Esophagus squamous epithelium (tissue), 5 donors: ENCODE data around the gene AKAP5. TPM values are rescaled to one million over a fixed set of nuclear protein-coding genes. Genes with fewer than 3 reads are reported as not detected.

Experiments used
- DNase-seq: peaks from one replicate; lab custom pipeline; 2025; lab: John Stamatoyannopoulos, UW
- H3K27ac ChIP-seq, 4 donors: fragments of 200-600 bp; sonication (generic); one replicate each; pipeline ENCODE4 v1.5.1; 2016 to 2019; ENCODE audit warnings: mild to moderate bottlenecking in 1 of 4
- H3K27me3 ChIP-seq, 4 donors: fragments of 200-600 bp; sonication (generic); 1 replicate in 3 of 4; 2 replicates in 1 of 4; pipeline versions ENCODE4 v1.5.1 to v1.6.0; 2017 to 2021; ENCODE audit warnings: antibody characterized with exemption in 1 of 4
- H3K36me3 ChIP-seq, 3 donors: fragments of 200-600 bp; sonication (generic); one replicate each; pipeline ENCODE4 v1.5.1; 2016 to 2019
- H3K4me1 ChIP-seq, 3 donors: fragments of 200-600 bp; sonication (generic); one replicate each; pipeline ENCODE4 v1.5.1; 2017 to 2019
- H3K4me3 ChIP-seq, 4 donors: fragments of 200-600 bp; sonication (generic); 1 replicate in 3 of 4; 2 replicates in 1 of 4; pipeline ENCODE4 v1.5.1; 2016 to 2019; ENCODE audit warnings: mild to moderate bottlenecking in 2 of 4, moderate library complexity in 1 of 4
- H3K9me3 ChIP-seq, 3 donors: fragments of 200-600 bp; sonication (generic); one replicate each; pipeline ENCODE4 v1.5.1; 2016 to 2019
- CTCF ChIP-seq, 6 experiments: fragments of 450-650 bp in 4 of 6; fragments of 200-600 bp in 2 of 6; sonication (generic) in 2 of 6; IDR thresholded peaks; one replicate each; pipeline ENCODE4 v1.5.1; 2016 to 2019; ENCODE audit warnings: antibody characterized with exemption in 6 of 6, mild to moderate bottlenecking in 4 of 6, moderate library complexity in 4 of 6
- POLR2A ChIP-seq, 4 donors: fragments of 450-650 bp; IDR thresholded peaks; one replicate each; pipeline ENCODE4 v1.6.1; 2017; ENCODE audit warnings: antibody characterized with exemption in 4 of 4, mild to moderate bottlenecking in 4 of 4, moderate library complexity in 3 of 4
- WGBS, 2 donors: methylation state at CpG; one replicate each; pipeline ENCODE4 v1.1.5; 2018; 5-methylcytosine and 5-hydroxymethylcytosine counted together
- intact Hi-C: fragments of 100-400 bp; cut with DNase I; formaldehyde crosslinking; loops from one replicate; pipeline ENCODE4 v1.15.0; 2022
- total RNA-seq, 4 donors: library from RNA; depleted of rRNA; stranded (reverse); fragments of >200 nt; gene quantifications; one replicate each; pipeline ENCODE4 v1.1.0, GENCODE V29; 2016
- donor health status: DM: yes; HTN: yes; CAD: no.

Gene AKAP5
- total RNA-seq, 4 donors from 2014 or later, result 0.04 to 0.38 TPM; not detected in 2

GRCh38 chr14:64450255-64450654 lies 15.0 kb upstream of the AKAP5 start:
- intact Hi-C loops, result no loop called here
- Histone ChIP-seq H3K36me3 (peaks cover 0 to 85% (median 16%) of the 10 kb centered on the region in 3 donors), H3K9me3 (no peaks in the 10 kb centered on the region), H3K27me3 (no peaks in the 10 kb centered on the region), H3K27ac (no peak overlapping the region), H3K4me1 (peaks cover 0 to 6% (median 0%) of the 10 kb centered on the region in 3 donors), H3K4me3 (no peak overlapping the region)
- TF ChIP-seq POLR2A (IDR thresholded peaks at IDR 0.05) (no peak), CTCF (IDR thresholded peaks at IDR 0.05) (no peak)
- 63 to 87% methylated on average over 2 of the region's 2 CpGs for WGBS, 2 donors
- no peak for DNase-seq

DNA sequence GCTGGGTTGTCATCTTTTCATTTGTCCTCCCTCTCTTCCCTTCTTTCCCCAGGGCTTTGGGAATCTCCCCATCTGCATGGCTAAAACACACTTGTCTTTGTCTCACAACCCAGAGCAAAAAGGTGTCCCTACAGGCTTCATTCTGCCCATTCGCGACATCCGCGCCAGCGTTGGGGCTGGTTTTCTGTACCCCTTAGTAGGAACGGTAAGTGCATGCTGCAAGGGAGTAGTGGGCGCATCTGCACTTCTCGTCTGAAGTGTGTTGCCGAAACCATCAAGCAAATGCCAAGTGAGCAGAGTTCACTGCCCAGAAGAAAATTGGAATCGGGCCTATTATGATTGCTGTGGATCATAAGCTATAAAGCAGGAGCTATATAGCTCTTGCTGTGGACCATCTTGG lies 10.6 kb upstream of the AKAP5 start:
- H3K9me3 ChIP-seq, result no peaks in the 10 kb centered on the region
- H3K27ac ChIP-seq, result no peak overlapping the region
- DNase-seq, result no peak
- no peaks in the 10 kb centered on the region for H3K4me1 ChIP-seq
- WGBS, 2 donors, result 95 to 100% methylated on average over 3 to 10 of the region's 10 CpGs
- no peak overlapping the region for H3K4me3 ChIP-seq
- no peaks in the 10 kb centered on the region for H3K27me3 ChIP-seq
- TF ChIP-seq CTCF (IDR thresholded peaks at IDR 0.05) (no peak), POLR2A (IDR thresholded peaks at IDR 0.05) (no peak)
- intact Hi-C loops, result no loop called here
- H3K36me3 ChIP-seq, result peaks cover 0 to 93% (median 8%) of the 10 kb centered on the region in 3 donors

DNA sequence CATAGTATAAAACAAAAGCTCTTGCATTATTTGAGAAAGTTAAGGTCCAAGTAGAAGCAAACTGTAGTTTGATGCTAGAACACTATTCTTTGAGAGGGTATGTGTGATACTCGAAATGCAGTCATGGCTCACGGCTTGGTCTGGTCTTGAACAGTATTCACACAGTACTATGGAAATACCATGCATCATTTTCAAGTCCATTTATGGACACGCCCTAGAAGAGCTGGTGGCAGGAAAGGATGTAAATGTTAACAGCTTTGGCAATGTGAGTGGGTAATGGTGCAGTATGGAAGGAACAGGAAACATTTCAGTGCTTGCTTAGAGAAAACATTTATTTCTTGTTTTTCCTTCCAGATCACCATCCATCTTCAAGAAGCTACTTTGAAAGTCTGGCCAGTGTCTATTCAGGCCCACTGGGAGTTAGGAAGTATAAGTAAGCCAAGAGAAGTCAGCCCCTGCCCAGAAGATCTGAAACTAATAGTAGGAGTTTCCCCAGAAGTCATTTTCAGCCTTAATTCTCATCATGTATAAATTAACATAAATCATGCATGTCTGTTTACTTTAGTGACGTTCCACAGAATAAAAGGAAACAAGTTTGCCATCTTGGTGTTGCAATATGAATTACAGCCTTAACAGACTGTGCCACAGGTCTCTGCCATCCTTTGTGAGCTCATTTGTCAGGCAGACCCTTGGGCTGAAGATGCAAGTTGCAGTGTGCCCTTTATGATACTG lies 5.7 kb upstream of the AKAP5 start:
- DNase-seq, result no peak
- no peak overlapping the region for H3K4me3 ChIP-seq
- no peak for TF ChIP-seq POLR2A (IDR thresholded peaks at IDR 0.05)
- no peak for TF ChIP-seq CTCF (IDR thresholded peaks at IDR 0.05)
- no peaks in the 10 kb centered on the region for H3K9me3 ChIP-seq
- peaks cover 0 to 56% (median 2%) of the 10 kb centered on the region in 3 donors for H3K36me3 ChIP-seq
- H3K27me3 ChIP-seq, result no peaks in the 10 kb centered on the region
- intact Hi-C loops, result no loop called here
- H3K4me1 ChIP-seq, result peaks cover 0 to 4% (median 0%) of the 10 kb centered on the region in 3 donors
- 61 to 77% methylated on average over 4 of the region's 4 CpGs for WGBS, 2 donors
- no peak overlapping the region for H3K27ac ChIP-seq

DNA sequence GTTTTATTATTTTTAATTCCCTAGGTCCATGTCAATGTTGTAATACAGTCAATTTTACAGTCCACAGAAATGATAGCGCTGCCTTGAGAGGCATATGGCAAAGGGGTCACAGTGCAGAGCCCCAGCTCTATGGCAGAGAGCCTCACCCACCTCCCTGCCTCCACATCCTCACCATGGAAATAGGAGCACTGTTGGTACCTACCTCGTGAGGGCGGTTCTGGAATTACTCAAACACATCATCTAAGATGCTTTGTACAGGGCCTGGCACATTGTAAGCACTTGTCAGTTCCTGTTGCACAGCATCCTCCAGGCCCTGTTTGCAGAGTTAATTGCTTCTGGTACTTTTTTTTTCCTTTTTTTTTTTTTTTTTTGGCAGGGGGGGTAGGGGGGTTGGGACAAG lies 4.1 kb upstream of the AKAP5 start:
- H3K27me3 ChIP-seq, result no peaks in the 10 kb centered on the region
- no peak overlapping the region for H3K4me3 ChIP-seq
- intact Hi-C loops, result no loop called here
- 71 to 95% methylated on average over 2 to 3 of the region's 3 CpGs for WGBS, 2 donors
- H3K9me3 ChIP-seq, result no peaks in the 10 kb centered on the region
- H3K4me1 ChIP-seq, result peaks cover 0 to 19% (median 8%) of the 10 kb centered on the region in 3 donors
- TF ChIP-seq CTCF (IDR thresholded peaks at IDR 0.05), result no peak
- no peak for TF ChIP-seq POLR2A (IDR thresholded peaks at IDR 0.05)
- no peak overlapping the region for H3K27ac ChIP-seq
- peaks cover 0 to 40% (median 0%) of the 10 kb centered on the region in 3 donors for H3K36me3 ChIP-seq
- DNase-seq, result no peak

GRCh38 chr14:64463195-64463594 lies 2.1 kb upstream of the AKAP5 start:
- TF ChIP-seq POLR2A (IDR thresholded peaks at IDR 0.05) (no peak), CTCF (IDR thresholded peaks at IDR 0.05) (no peak)
- Histone ChIP-seq H3K36me3 (peaks cover 0 to 23% (median 0%) of the 10 kb centered on the region in 3 donors), H3K27ac (no peak overlapping the region), H3K4me3 (no peak overlapping the region), H3K9me3 (no peaks in the 10 kb centered on the region), H3K4me1 (peaks cover 0 to 21% (median 9%) of the 10 kb centered on the region in 3 donors), H3K27me3 (no peaks in the 10 kb centered on the region)
- no peak for DNase-seq
- intact Hi-C loops, result no loop called here
- 95 to 97% methylated on average over 2 of the region's 2 CpGs for WGBS, 2 donors
